OCI-M1 (cell line): Measurements from ENCODE around the gene PPIC.

ENCODE experiments used
- DNase-seq: peaks from one replicate; lab custom pipeline; 2025; lab: John Stamatoyannopoulos, UW

Gene PPIC

DNA sequence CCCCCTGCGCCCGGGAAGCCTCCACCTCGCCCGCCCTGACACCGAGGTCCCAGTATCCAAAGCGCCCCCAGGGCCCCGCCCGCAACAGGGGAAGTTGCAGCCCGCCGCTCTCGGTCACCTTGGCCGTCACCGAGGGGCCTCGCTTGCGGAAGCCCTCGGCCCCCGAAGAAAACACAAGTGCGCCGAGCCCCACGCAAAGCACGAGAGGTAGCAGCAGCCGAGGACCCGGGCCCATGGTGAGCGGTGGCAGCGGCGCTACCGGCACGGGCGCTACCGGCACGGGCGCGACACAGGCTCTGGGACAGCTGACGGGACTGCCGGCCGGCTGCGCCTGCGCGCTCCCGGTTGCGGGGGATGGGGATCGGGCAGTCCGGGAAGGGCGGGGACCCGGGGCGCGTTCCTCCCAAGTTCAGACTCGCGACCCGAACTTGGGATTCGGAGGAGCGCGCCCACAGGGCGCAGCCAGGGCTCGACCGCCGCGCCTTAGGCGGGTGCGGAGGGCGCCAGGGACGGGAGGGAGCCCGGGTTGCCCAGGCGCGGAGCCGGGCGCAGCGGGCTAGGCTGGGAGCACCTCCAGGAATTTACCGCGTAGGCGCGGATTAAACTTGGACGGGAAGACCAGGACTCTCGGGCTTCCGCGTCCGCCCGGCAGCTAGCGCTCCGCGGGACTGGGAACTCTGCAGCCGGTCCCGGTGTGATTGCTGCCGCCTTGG, at the start of gene PPIC:
TSS of gene PPIC (minus strand) at position 335 of the 713 bp plus-strand sequence. CDS start at position 235, 100 bp downstream.
- DNase-seq: peak; percentile 7

DNA sequence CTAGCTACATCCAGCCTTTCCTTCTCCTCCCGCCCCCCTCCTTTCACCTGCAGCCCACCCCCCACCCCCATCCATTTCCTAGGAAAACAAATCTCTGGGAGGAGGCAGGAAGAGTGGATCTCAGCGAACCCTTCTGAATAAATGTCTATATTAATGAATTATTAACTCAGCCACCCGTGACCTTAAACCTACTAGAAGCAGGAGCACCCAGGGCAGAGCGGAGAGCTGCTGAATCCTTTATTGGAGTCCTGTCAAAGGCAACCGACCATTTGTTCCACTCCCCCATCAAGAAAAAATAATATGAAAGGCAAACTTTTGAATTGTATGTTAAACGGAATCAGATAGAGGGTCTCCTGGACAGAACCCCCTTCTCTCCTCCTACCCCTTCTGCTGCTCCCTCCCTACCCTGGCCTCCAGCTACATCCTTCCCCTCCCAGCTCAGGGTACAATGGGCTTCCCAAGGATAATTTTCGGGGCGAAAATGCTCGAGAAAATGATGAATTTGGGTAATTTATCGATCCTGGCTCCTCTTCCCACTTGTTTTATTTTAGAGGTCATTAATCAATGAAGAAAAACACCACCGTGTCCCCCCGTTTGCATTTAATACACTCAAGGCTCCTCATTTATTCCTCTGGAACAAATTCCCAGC, 49.2 kb upstream of the PPIC start:
- no peak for DNase-seq

DNA sequence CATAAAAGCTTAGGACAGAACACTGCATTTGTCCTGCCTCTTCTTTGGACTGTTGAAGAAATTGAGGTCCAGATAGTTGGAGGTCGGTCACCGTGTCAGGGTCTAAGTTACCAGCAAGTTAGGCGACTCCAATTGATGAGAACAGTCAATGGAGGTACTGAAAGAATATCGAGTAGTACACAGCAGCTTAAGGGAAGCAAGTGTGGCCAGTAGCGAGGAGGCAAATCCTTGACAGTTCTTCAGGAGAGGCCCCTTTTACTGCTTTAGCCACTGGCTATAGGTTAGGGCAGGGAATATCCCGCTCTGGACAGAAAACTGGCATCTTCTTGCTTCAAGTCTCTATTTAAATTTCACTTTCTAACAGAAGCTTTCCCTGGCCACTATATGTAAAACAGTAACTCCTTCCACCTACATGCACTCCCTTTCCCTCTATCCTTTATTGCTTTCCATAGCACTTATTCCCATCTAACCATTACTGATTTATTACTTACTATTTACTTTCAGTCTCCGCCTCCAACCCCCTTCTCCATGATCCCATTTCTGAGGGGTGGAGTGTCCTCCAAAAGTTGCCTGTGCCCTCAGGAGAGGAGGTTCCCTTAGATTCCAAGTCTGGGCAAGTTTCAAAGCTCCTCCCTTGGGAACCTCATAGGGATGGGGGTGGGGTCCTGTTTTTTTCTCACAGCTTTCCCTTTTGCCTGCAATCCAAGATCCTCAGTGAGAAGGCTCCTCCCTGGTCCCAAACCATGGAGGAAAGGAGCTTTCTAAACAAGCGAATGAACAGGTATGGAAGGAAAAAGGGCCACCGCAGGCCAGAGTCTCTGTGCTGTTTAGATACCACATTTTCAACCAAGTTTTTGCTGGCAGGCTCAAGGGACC, 48.4 kb upstream of the PPIC start:
- DNase-seq: no peak

DNA sequence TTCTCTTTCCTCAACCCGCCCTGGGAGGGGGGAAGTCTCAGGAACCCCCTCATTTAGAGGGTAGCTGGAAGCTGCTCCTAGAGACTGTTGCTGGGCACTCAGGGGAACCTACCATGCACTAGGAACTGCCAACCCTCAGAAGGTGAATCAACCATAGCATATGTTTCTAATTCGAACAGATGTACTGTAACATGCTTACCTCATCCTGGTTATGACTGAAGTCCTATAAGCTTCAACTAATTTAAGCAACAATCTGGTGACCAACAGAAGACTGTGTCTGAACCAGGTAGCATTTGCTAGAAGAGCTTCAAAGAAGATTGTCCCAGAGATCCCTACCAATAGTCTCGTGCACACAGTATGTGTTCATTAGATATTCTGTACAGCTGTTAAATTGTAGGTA, 46.8 kb upstream of the PPIC start:
- no peak for DNase-seq

DNA sequence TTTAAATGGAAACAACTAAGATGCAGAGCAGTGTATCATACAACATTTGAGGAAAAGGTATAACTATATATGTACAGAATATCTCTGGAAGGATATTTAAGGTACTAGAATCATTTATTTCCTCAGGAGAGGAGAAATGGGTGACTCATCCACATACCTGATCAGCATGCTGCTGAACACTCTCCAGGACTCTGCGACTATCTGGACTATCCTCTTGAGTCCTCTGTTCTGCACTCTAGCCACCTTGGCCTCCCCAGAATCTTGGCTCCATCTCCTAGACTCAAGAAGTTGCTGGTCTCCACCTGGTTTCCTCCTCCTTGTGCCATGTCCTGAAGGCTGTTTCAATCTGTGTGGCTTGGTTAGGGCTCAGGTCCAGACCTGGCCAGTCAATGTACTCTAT, 43.7 kb upstream of the PPIC start:
- no peak for DNase-seq

DNA sequence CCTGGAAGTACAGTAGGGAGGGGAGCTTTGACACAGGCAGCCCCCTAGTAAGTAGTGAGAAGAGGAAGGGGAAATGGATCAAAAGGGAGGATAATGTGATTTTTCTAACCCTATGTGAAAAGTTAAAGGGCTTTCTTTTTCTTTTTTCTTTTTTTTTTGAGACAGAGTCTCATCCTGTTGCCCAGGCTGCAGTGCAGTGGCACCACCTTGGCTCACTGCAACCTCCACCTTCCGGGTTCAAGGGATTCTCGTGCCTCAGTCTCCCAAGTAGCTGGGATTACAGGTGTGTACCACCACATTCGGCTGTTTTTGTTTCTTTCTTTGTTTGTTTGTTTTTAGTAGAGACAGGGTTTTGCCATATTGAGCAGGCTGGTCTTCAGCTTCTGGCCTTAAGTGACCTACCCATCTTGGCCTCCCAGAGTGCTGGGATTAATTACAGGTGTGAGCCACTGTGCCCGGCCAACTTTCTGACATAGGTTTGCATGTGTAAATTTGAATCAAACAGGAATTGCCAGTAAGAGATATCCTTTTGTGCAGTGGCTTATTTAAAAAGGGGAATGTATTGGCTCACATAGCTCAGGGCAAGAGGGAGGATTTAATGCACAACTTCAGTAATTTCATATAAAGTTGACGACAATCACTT, 39.1 kb upstream of the PPIC start:
- DNase-seq: no peak

DNA sequence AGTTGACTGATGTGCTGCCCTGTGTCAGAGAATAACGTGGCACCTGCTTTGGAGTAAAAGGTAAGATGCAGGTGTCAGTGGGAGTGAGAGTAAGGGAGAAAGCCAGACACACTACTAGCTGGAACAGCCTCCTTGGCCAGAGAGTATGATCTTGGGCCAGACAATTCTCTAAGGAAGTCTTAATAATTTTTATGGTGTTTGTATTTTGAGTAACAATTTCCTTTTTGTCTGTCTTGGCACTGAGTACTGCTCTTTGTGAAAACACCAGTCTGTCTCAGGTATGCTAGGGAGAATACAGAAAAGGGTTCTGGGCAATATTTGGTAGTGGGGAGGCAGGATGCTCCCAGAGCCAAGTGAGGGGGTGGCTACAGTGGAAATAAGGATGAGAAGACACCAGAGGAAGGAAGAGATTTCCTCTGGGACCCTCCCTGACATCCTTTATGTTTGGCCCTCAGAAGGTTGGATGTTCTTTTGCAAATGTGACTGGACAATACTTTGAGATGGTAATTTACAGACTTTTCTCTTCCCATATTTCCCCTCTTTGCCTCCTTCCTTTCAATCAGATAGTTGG, 31.9 kb upstream of the PPIC start:
- DNase-seq: no peak

DNA sequence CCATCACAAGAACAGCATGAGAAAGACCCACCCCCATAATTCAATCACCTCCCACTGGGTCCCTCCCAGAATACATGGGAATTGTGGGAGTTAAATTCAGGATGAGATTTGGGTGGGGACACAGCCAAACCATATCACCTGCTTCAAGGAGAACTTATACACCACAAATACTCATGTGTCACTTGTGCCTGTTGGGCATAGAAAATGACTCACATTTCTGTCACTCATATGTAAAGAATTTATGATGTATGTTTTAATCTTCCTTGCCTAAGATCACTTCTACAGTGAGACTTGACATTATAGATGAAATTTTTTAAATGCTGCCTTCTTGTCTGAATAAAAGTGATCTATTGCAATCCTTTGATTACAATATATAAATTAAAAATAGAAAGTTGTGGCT, 29.5 kb upstream of the PPIC start:
- DNase-seq: no peak

DNA sequence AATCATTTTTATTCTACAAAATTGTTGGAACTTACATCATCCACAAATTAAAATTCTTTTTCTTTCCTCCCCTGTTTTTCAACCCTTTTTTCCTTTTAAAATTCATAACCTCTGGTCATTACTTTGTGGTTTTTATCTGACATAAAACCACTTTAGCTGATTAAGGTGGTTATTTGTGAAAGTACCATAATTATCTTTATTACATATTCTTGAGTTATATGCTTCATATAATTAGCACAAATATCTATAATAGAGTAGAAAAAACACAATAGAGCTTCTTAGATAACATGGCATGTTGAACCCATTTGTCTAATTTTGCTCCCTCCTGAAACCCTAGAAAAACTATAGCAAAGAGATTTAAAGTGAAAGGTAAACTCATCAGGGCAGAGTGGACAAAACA, 22.9 kb upstream of the PPIC start:
- no peak for DNase-seq

DNA sequence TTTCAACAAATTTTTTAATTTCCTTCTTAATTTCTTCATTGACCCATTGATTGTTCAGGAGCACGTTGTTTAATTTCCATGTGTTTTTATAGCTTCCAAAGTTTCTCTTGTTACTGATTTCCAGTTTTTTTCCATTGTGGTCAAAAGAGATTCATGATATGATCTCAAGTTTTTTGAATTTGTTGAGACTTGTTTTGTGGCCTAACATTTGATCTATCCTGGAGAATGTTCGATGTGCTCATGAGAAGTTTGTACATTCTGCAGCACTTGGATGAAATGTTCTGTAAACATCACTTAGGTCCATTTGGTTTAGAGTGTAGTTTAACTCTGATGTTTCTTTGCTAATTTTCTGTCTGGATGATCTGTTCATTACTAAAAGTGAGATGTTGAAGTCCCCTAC, 14.7 kb upstream of the PPIC start:
- no peak for DNase-seq

DNA sequence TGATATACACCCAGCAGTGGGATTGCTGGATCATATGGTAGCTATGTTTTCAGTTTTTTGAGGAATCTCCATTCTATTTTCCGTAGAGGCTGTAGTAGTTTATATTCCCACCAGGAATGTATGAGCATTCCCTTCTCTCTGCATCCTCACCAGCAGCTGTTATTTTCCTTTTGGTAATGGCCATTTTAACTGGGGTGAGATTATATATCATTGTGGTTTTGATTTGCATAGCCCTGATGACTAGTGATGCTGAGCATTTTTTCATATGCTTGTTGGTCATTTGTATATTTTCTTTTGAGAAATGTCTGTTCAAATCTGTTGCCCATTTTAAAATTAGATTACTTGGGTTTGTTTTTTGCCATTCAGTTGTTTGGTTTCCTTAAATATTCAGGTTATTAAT, 11.2 kb upstream of the PPIC start:
- DNase-seq: no peak

DNA sequence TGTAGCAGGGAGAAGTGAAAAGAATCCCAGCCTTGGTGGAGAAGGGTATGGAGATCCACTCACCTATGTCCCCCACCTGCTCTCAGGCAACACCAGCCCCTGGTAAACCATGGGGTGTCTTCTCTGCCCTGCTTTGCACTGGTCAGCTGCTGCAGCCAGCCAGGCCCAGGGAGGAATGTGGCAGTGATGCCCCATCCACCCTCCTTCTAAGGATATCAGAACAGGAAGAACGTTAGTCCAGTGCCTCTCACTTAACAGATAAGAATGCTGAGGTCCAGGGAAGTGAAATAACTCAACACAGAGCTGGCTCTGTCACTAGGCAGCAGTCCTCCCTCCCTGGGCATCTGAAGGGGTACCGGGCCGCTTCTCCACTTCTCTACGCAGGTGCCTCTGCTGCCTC, 9.7 kb upstream of the PPIC start:
- no peak for DNase-seq

DNA sequence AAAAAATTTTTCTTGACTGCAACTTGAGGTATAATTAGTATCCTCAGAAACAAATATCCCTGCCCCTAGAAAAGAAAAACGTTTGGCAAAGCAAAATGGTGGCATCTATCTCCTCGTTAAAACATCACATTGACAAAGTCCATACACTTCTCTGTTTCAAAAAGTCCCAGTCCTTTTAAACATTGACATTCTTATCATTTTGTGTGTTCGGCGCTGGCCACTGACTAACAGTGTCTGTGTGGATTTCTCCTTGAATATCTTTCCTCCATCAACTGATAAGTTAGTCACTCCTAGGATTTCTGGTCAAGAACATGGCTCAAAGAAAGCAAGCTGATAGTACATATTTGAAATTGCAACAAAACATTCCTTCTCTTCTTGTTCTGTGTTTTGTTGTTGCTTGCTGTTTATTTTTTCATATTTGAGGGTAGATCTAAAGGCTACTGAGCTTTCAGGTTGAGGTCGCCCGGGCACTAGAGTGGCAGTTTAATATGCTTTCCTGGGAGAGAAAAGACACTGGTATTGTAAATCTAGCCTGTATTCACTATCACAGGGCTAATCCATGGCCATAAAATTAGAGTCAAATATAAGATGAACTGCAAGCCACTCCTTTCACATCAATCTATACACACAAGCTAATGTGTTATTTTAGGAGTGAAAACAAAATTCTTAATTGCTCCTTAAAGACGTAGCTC, 8.5 kb upstream of the PPIC start:
- DNase-seq: no peak

DNA sequence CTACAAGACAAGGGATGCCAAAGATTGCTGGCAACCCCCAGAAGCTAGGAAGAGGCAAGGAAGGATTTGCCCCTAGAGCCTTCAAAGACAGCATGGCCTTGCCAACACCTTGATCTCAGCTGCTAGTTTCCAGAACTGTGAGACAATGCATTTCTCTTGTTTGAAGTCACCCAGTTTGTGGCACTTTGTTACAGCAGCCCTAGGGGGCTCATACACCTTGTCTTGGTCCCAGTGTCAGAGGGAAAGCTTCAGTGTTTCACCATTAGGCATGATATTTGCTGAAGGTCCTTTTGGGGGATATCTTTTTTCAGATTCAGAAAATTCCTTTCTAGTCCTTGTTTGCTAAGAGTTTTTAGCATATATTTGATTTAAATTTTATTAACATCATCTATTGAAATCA, 3.1 kb upstream of the PPIC start:
- DNase-seq: no peak

DNA sequence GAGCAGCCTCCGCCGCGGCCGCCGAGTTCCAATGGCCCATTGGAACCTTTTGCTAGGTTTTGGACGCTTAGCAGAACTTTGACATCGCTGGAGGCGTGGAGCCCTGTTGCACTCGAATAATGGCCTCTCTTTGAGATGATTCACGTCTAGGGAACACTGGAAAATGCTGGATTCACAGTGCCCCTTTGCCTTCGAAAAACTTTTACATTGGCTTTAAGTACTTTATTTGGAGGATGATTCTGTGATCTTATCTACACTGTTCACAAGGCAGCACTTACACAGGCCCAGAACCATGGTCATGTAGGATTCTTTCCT, 536 bp upstream of the PPIC start:
- no peak for DNase-seq

DNA sequence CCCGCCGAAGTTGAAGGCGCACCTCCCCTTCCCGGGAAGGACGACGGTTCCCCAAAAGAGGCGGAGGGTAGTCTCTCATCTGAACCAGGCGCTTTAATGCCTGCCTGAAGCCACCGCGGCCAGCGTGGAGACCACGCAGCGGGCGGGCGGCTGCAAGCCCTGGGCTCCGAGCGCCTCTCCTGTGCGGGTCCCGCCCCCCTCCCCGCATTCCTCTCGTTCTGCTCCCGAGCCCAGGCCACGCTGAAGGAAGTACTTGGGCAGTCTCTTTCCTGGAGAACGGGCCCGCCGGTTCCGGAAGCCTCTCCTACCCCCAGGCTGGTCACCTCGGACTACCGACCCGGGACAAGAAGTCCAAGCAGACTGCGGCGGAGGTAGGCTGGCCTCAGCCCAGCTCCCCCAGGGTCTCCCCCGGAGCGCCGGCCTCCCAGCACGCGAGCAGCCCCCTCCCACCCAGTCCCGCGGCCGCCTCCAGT, 571 bp downstream of the PPIC start:
- DNase-seq: peak; percentile 2

DNA sequence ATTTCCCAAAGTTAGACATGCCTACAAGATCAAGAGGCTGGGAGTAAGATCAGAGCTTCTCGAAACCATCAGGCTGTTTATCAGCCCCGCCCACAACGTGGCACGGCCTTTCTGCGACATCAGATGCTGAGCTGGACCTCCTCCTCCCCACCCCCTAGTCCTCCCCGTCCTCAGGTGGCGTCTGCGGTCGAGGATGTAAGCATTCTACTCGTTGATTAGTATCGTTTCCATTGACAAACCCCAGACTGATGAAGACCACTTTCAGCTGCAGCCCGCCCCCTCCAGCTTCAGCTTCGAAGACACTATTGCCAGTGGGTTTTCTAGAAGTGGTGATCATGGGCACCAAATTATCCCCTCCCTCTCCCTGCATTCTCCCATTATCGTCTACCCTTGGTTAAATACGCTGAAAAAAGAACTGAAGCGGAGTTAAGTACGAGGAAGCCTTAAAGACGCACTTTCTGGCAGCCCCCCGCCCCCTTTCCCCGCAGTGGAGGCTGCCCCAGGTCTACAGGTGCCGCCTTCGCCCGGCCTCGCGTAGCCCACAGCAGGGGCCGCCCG, 1.1 kb downstream of the PPIC start:
- peak; percentile 0 for DNase-seq

DNA sequence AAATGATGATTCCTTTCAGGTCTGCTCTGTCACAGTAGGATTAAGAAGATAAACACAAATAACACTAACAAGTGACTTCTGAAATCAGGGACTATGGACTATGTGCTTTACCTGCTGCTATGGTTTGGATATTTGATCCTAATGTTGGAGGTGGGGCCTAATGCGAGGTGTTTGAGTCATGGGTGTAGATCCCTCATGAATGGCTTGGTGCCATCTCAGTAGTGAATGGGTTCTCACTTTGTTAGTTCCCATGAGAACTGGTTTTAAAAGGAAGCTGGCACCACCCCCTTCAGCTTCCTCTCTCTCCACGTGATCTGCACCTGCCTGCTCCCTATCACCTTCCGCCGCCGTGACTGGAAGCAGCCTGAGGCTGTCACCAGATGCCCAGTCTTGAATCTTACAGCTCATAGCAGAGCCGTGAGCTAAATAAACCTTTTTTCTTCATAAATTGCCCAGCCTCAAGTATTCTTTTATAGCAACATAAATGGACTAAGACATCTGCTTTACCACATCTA, 3.3 kb downstream of the PPIC start:
- no peak for DNase-seq

DNA sequence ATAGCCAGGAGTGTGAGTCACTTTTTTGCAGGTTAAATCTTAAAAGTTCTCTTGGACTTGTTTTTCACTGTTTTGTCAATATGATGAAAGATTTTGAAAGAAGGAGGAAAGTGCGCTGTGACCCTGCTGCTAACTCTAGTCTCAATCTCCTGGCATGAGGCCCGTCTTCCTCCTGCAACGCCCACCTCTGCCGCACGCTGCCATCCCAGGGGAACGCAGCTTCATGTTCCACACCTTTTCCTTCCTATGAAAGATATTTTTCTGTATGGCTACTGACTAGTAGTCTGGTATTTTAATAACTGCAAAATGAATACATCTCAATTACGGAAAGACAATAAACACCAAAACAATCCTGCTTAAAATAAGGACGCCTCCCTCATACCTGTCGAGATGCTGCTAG, 8.3 kb downstream of the PPIC start:
- no peak for DNase-seq

DNA sequence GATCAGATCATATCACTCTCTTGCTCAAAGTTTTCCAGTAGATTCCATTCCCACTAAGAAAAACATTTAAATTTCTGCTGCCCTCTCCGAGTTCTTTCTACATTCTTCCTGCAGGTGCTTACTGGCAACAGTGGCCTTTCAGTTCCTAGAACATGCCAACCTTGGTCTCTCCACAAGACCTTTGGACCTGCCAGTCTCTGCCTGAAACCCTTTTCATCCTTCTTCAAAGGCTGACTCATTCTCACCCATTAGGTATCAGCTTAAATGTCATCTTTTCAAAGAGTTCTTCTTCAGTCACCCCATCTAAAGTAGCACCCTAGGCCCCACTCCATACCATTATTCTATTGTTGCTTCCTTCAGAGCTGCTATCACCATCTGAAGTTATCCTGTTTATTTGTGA, 21.8 kb downstream of the PPIC start:
- no peak for DNase-seq

DNA sequence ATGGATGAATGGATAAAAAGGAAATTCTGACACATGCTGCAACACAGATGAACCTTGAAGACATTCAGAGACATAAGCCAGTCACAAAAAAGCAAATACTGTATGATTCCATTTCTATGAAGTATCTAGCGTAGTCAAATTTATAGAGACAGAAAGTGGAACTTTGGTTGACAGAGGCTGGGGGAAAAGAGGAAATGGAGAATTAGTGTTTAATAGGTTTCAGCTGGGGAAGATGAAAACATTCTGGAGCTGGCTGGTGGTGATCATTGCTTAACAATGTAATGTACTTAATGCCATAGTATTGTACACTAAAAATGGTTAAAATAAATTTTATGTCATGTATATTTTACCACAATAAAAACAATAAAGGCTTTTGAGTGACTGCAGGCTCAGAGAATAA, 24.2 kb downstream of the PPIC start:
- DNase-seq: no peak
